OCI-M1 (cell line): ENCODE measurements around the gene ADAMTS8.

ENCODE experiments used
- DNase-seq: peaks from one replicate; lab custom pipeline; 2025; lab: John Stamatoyannopoulos, UW

The ADAMTS8 gene

GRCh38 chr11:130462101-130462885 lies 33.9 kb upstream of the ADAMTS8 start:
- DNase-seq = no peak

GRCh38 chr11:130459521-130459920 lies 31.1 kb upstream of the ADAMTS8 start:
- no peak for DNase-seq

GRCh38 chr11:130458410-130458729 lies 30.0 kb upstream of the ADAMTS8 start:
- DNase-seq = no peak

- no peak for DNase-seq
These were observed 29.4 kb upstream of the ADAMTS8 start for GRCh38 chr11:130457623-130458409.

- DNase-seq = no peak
These were observed 27.9 kb upstream of the ADAMTS8 start for GRCh38 chr11:130456286-130456685.

GRCh38 chr11:130455483-130456127 lies 27.2 kb upstream of the ADAMTS8 start:
- DNase-seq = no peak

GRCh38 chr11:130454491-130455252 lies 26.3 kb upstream of the ADAMTS8 start:
- no peak for DNase-seq

- no peak for DNase-seq
These were observed 24.5 kb upstream of the ADAMTS8 start for GRCh38 chr11:130452940-130453339.

GRCh38 chr11:130452176-130452575 lies 23.8 kb upstream of the ADAMTS8 start:
- DNase-seq = no peak

GRCh38 chr11:130451231-130452019 lies 23.0 kb upstream of the ADAMTS8 start:
- no peak for DNase-seq

- no peak for DNase-seq
These were observed 21.8 kb upstream of the ADAMTS8 start for GRCh38 chr11:130449996-130450769.

- DNase-seq = no peak
These were observed 21.0 kb upstream of the ADAMTS8 start for GRCh38 chr11:130449310-130449990.

GRCh38 chr11:130448416-130449309 lies 20.3 kb upstream of the ADAMTS8 start, which contains the start of gene ADAMTS15:
ADAMTS15 (plus strand) TSS chr11:130448645; CDS start chr11:130448974, 329 bp downstream.
- DNase-seq = no peak

- DNase-seq = no peak
These were observed 19.6 kb upstream of the ADAMTS8 start for GRCh38 chr11:130448039-130448415.

GRCh38 chr11:130445788-130446187 lies 17.4 kb upstream of the ADAMTS8 start:
- DNase-seq = no peak

GRCh38 chr11:130442737-130443136 lies 14.3 kb upstream of the ADAMTS8 start:
- DNase-seq = no peak

- DNase-seq = no peak
These were observed 13.3 kb upstream of the ADAMTS8 start for GRCh38 chr11:130441719-130442118.

GRCh38 chr11:130439876-130440275 lies 11.5 kb upstream of the ADAMTS8 start:
- DNase-seq = no peak

- DNase-seq = no peak
These were observed 10.7 kb upstream of the ADAMTS8 start for GRCh38 chr11:130439160-130439519.
